H1 (cell line): ENCODE data around the gene KRT7. TPM values are rescaled to one million over a fixed set of nuclear protein-coding genes. Genes with fewer than 3 reads are reported as not detected.

Source experiments
- ASH2L ChIP-seq: fragments of 200-600, 300-600 bp; sonication (generic); IDR thresholded peaks from one replicate; pipeline ENCODE4 v1.7.1; 2017; ENCODE audit warnings: low read length
- polyA plus RNA-seq, 7 experiments: library from polyadenylated mRNA; depleted of rRNA in 3 of 7; stranded (reverse) in 5 of 7; unstranded in 2 of 7; fragments of >200 nt in 5 of 7; fragments of 200-250 nt in 2 of 7; gene quantifications; 1 replicate in 5 of 7; 2 replicates in 1 of 7; 4 replicates in 1 of 7; pipeline versions ENCODE4 v1.2.1 to v1.2.3, GENCODE V29; 2011 to 2013; ENCODE audit warnings: missing spikeins in 2 of 7, mixed read lengths in 2 of 7
- total RNA-seq: library from RNA; stranded (reverse); fragmentation: NEBNext Ultra II Directional; extraction: Animal tissue kit (Norgen Biotek cat#: 25700); gene quantifications from 2 replicates; pipeline ENCODE4 v1.2.1, GENCODE V29; 2021

Gene KRT7
- total and polyA plus RNA-seq, 2 of the 8 experiments (the other 6 are each of a cell fraction or from before 2014, with no cell fraction given) = 13.2 to 19.0 TPM

- TF ChIP-seq ASH2L = no peak
- TF ChIP-seq, all 59 proteins: peak for 0
Observed at GRCh38 chr12:52243856-52244614, 11.0 kb downstream of the KRT7 start (continued).
